Renal cortex interstitium (tissue), 11 donors: ENCODE data around the gene GAL3ST2. TPM values are rescaled to one million over a fixed set of nuclear protein-coding genes. Genes with fewer than 3 reads are reported as not detected.

Experiments
- DNase-seq, 11 donors: peaks; one replicate each; pipeline ENCODE4 v3.0.0-alpha.2; 2013; ENCODE audit warnings: low read depth in 9 of 11, low spot score in 4 of 11; ENCODE audit errors: extremely low read depth in 1 of 11
- polyA plus RNA-seq, 3 donors: library from polyadenylated mRNA; unstranded; fragments of 120-200 nt; gene quantifications; one replicate each; pipeline ENCODE4 v1.2.1, GENCODE V29; 2013; ENCODE audit not compliant: insufficient read length in 3 of 3

Gene GAL3ST2
- polyA plus RNA-seq, 3 donors, result 0.19 to 0.88 (median 0.52) TPM

- DNase-seq, result no peak
Measured at GRCh38 chr2:241801611-241802420, 25.2 kb downstream of the GAL3ST2 start.

DNA sequence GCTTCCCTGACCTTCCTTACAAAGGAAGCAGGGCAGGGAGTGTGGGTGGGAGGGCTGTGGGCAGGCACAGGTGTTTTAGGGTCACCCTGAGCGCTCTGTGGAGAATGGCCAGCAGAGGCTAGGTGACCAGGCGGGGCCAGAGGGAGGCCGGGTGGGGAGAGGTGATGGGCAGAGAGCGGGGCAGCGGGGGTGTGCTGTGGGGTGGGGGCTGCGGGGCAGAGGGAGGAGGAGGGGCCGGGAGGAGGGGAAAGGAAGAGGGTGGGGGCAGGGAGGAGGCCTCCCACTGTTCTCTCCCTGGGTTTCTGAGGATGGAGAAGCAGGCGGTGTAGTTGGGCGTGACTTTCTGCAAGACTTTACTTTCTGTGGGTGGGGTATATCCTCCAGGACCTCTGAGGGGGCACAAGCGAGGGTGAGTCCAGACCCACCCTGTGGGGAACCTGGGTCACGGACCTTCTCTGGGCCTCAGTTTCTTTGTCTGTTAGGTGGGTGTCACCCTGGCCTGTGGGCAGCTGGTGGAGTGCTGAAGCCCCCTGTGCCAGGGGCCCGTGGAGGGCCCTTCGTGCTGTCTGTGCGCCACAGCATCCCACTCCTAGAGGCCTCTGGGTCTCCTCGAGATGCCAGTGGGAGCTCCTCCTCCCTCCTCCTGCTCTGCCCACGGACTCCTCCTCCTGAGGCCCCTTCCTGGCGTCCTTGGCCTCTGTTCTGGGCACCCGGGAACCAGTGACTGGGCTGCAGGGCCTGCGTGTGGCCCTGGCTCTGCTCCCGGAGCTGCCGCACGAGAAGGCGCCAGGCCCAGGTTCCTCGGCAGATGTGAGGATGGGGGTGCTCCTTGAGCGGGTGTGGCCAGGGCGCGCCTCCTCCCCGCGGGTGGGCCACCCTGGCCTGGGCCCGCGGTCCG, 26.0 kb downstream of the GAL3ST2 start:
- no peak for DNase-seq

DNA sequence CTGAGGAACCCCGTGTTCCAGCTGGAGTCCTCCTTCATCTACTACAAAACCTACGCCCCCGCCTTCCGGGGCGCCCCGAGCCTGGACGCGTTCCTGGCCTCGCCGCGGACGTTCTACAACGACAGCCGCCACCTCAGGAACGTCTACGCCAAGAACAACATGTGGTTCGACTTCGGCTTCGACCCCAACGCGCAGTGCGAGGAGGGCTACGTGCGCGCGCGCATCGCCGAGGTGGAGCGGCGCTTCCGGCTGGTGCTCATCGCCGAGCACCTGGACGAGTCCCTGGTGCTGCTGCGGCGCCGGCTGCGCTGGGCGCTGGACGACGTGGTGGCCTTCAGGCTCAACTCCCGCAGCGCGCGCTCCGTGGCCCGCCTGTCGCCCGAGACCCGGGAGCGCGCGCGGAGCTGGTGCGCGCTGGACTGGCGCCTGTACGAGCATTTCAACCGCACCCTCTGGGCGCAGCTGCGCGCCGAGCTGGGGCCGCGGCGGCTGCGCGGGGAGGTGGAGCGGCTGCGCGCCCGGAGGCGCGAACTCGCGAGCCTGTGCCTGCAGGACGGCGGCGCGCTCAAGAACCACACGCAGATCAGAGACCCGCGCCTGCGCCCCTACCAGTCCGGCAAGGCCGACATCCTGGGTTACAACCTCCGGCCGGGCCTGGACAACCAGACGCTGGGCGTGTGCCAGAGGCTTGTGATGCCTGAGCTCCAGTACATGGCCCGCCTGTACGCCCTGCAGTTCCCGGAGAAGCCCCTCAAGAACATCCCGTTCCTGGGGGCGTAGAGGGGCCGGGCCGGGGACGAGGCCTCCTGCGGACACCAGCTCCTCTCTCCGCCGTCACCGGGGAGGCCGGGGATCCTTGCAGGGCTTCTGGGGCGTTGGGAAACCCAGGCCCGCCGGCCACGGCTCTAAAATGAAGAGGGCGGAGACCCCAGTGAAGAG, 27.0 kb downstream of the GAL3ST2 start:
- DNase-seq, result peak in 5 of 11 donors; percentile 39 to 55 (median 42)

DNA sequence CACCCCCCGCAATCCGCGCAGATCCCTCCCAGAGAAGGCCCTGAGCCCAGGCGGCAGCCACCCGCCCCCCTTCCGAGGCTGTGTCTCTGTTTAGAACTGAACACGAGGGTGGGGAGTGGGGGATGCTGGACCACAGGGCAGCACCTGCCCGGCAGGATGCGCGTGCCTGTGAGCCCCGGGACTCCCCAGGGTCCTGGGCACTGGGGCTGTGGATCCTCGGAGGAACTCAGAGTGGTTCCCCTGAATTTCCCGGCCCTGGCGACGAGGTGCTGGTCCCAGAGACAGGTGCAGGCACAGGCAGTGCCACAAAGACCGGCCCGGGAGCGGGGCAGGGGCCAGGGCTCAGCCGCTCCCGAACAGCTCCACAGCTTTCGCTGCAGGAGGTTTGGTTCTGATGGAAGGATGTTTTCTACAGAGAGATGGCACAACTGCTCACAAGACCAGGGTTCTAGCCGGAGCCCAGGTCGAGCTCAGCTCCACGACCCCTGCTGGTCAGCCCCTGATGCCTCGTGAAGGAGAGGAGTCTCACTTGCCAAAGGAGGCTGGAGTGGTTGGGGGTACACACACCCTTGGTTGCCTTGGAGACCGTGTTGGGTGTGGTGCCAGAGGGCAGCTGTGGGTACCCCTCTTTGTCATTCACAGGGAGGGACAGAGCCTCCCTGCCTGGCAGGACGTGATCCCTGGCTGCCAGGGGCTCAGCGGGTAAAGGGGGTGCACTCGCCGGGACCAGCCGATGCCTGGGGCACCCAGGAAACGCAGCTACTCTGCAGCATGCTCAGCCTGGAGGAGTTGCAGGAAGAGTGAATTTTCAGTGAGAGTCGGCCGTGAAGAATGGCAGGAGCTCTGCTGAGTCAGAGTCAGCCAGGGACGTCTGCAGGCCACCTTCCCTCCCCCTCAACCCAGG, 28.0 kb downstream of the GAL3ST2 start:
- no peak for DNase-seq

DNA sequence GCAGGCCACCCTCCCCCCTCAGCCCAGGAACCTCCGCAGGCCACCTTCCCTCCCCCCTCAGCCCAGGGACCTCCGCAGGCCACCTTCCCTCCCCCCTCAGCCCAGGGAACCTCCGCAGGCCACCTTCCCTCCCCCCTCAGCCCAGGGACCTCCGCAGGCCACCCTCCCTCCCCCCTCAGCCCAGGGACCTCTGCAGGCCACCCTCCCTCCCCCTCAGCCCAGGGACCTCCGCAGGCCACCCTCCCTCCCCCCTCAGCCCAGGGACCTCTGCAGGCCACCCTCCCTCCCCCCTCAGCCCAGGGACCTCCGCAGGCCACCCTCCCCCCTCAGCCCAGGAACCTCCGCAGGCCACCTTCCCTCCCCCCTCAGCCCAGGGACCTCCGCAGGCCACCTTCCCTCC, 29.6 kb downstream of the GAL3ST2 start:
- peak in 1 of 11 donors; percentile 56 for DNase-seq

GRCh38 chr2:241808051-241808720, 31.6 kb downstream of the GAL3ST2 start:
- DNase-seq, result no peak

GRCh38 chr2:241808721-241809382, 32.2 kb downstream of the GAL3ST2 start, which contains the start of gene NEU4:
TSS of gene NEU4 (plus strand) at chr2:241809193. CDS start at chr2:241814485, 5,292 bp downstream.
- no peak for DNase-seq

DNA sequence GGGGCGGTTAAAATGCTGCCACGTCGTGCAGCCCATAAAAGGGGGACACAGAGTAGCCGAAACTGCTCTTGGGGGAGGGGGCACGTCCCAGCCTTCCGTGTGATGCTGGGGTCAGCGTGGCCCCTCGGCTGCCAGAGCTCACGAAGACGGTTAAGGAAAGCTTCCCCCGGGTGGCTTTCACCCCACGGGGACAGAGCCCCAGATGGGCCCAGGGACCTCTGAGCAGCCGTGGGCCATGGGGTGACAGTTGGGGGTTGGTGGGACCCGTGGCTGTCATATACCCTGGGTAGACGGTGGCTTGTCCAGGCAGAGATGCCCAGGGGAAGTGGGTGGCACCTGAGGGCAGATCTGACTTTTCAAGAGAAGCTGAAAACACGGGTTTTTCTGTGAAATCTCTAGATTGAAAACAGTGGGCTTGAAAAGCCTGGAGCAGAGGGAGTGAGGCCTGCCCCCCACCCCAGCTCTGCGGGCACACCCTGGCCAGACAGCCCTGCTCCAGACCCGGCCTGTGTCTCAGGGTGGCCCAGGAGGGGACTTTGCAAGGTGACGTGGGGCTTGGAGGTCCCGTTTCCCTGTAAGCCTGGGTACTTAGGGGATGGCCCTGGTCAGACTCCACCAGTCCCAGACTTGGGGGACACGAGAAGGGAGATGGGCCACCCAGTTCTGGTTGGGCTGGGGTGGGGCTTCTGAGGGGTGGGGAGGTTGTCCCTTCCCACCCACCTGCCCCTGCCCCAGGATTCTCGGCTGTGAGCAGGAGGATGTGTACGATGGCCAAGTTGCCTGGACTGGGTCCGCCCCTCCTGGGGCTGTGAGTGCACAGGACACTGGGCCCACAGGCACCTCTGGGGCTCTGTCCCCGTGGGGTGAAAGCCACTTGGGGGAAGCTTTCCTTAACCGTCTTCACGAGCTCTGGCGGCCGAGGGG, 33.0 kb downstream of the GAL3ST2 start:
- DNase-seq, result no peak

- DNase-seq, result no peak
Measured at GRCh38 chr2:241810307-241811200, 33.9 kb downstream of the GAL3ST2 start.

- DNase-seq, result no peak
Measured at GRCh38 chr2:241811201-241811951, 34.8 kb downstream of the GAL3ST2 start.

DNA sequence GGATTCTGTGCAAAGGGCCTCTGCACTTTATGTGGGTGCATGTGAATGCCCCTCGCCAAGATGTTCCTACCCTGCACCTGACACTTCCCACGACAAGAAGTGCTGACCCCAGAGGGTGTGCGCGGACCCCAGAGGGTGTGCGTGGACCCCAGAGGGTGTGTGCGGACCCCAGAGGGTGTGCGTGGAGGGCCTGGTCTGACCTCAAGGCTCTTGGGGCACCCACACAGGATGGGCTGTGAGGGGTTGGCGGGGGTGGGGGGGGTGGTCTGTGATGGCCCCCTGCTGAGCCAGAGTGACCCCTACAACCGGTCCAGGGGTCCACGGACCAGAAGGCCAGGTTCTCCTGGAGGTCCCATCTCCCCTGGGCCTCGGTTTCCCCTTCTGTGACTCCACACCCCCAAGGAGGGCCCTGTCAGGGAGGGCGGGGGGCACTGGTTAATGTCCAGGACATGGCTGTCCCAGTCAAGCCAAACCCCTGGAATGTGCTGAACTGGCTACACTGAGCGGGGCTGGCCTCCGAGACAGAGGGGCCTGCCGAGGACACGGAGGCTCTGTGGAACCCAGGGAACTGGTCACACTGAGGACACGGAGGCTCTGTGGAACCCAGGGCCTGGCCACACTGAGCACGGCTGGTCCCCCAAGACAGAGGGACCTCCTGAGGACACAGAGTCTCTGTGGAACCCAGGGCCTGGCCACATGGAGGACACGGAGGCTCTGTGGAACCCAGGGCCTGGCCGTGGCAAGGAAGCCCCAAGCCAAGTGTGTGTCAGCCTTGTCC, 35.5 kb downstream of the GAL3ST2 start:
- no peak for DNase-seq

GRCh38 chr2:241812730-241813643, 36.4 kb downstream of the GAL3ST2 start:
- no peak for DNase-seq
